BJ (cell line): ENCODE results near the gene CCDC106. TPM values are rescaled to one million over a fixed set of nuclear protein-coding genes. Genes with fewer than 3 reads are reported as not detected.
A peak's percentile ranks its signal among the peaks of the same experiment; 100 is the strongest.

ENCODE experiments used
- CTCF ChIA-PET: fragments of 350-600 bp; formaldehyde crosslinking; extraction: SDS; loops from one replicate; lab custom pipeline; 2021; ENCODE audit warnings: antibody characterized with exemption, inconsistent platforms; lab: Yijun Ruan, JAX
- POLR2A ChIA-PET: fragments of 300-600 bp; sonication (Branson Sonifier 250); formaldehyde crosslinking; extraction: SDS; loops from one replicate; lab custom pipeline; 2021; ENCODE audit warnings: antibody characterized with exemption; lab: Charles Lee
- DNase-seq: peaks from one replicate; pipeline ENCODE4 v3.0.0-alpha.2; 2011; ENCODE audit warnings: low read depth
- H3K27me3 ChIP-seq: 2 replicates; pipeline ENCODE4 v1.6.0; 2011; ENCODE audit warnings: low read length; ENCODE audit not compliant: control insufficient read depth, insufficient read depth
- H3K36me3 ChIP-seq: 2 replicates; pipeline ENCODE4 v1.5.1; 2011; ENCODE audit warnings: low read length; ENCODE audit not compliant: control insufficient read depth, insufficient read depth
- H3K4me3 ChIP-seq: 2 replicates; pipeline ENCODE4 v1.5.1; 2011; ENCODE audit warnings: low read depth, mild to moderate bottlenecking, control low read depth, low read length
- polyA plus RNA-seq: library from polyadenylated mRNA; depleted of rRNA; stranded (reverse); fragments of >200 nt; gene quantifications from 2 replicates; pipeline ENCODE4 v1.2.3, GENCODE V29; 2011
- TF ChIP-seq, protein P1 (sequence below): IDR thresholded peaks from 2 replicates; pipeline ENCODE4 v1.5.1; 2011; ENCODE audit warnings: low read depth, mild to moderate bottlenecking, control low read depth, inconsistent platforms, low read length, moderate library complexity; ENCODE audit not compliant: insufficient read depth

Gene CCDC106
- polyA plus RNA-seq, 1 experiment, result 8.9 TPM

DNA sequence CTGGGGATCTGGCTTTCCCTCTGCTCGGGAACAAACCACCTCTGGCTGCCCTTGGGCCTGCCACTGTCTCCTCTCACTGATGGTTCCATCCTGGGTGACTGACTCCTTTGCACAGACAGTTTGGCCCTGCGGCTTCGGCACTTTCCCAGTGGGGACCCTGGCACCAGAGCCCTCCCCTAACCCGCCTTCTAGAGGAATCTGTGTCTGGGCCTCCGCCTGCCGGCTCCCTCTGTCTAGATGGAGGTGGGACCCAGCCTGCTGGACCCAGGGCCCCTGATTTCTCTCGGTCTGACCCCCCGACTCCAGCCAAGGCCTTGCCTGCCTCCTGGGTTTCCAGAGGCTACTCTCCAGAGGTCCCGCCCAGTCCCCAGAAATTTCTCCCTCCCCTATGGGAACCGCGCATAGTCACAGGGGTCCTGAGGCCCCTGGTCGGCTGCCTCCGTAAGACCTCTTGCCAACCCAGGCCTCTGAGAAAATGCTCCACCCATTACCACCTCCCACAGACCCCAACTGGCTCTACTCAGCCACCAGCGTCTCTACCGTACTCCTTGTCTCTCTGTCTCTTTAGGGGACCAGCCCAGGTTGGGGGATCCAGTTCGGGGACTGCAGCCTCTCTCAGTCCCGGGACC is 2.7 kb downstream of the CCDC106 start:
- H3K36me3 ChIP-seq, result peaks cover 2% of the 10 kb centered on the region; the same call in 1 of the 2 replicates
- H3K4me3 ChIP-seq, result no peak overlapping the region
- DNase-seq, result no peak
- H3K27me3 ChIP-seq, result no peaks in the 10 kb centered on the region
- TF ChIP-seq, protein P1, sequence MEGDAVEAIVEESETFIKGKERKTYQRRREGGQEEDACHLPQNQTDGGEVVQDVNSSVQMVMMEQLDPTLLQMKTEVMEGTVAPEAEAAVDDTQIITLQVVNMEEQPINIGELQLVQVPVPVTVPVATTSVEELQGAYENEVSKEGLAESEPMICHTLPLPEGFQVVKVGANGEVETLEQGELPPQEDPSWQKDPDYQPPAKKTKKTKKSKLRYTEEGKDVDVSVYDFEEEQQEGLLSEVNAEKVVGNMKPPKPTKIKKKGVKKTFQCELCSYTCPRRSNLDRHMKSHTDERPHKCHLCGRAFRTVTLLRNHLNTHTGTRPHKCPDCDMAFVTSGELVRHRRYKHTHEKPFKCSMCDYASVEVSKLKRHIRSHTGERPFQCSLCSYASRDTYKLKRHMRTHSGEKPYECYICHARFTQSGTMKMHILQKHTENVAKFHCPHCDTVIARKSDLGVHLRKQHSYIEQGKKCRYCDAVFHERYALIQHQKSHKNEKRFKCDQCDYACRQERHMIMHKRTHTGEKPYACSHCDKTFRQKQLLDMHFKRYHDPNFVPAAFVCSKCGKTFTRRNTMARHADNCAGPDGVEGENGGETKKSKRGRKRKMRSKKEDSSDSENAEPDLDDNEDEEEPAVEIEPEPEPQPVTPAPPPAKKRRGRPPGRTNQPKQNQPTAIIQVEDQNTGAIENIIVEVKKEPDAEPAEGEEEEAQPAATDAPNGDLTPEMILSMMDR, result no peak
- POLR2A ChIA-PET, result no interaction called here
- CTCF ChIA-PET, result interaction anchor here (2.0 kb wide), 1 partner anchor 18 kb away, joined by 6 read pairs; no protein-coding TSS in a partner anchor

DNA sequence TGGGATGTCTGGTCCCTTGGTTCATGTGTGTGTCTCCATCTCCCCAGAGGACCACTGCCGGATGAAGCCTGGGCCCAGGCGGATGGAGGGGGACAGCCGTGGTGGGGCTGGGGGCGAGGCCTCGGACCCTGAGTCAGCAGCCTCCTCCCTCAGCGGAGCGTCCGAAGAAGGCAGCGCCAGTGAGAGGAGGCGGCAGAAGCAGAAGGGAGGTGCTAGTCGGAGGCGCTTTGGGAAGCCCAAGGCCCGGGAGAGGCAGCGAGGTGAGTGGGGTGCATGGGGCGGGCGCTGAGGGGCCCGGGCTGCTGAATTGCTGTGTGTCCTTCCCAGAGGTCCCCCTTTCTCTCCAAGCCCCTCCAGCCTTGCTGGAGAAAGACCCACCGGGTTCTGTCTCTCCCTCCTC is 3.2 kb downstream of the CCDC106 start:
- TF ChIP-seq, protein P1, result no peak
- CTCF ChIA-PET, result no interaction called here
- Histone ChIP-seq H3K27me3 (no peaks in the 10 kb centered on the region), H3K36me3 (peaks cover 2% of the 10 kb centered on the region; the same call in 1 of the 2 replicates), H3K4me3 (no peak overlapping the region)
- POLR2A ChIA-PET, result interaction anchor here (0.7 kb wide), 1 partner anchor 104 kb away, joined by 8 read pairs; no protein-coding TSS in a partner anchor
- DNase-seq, result no peak

DNA sequence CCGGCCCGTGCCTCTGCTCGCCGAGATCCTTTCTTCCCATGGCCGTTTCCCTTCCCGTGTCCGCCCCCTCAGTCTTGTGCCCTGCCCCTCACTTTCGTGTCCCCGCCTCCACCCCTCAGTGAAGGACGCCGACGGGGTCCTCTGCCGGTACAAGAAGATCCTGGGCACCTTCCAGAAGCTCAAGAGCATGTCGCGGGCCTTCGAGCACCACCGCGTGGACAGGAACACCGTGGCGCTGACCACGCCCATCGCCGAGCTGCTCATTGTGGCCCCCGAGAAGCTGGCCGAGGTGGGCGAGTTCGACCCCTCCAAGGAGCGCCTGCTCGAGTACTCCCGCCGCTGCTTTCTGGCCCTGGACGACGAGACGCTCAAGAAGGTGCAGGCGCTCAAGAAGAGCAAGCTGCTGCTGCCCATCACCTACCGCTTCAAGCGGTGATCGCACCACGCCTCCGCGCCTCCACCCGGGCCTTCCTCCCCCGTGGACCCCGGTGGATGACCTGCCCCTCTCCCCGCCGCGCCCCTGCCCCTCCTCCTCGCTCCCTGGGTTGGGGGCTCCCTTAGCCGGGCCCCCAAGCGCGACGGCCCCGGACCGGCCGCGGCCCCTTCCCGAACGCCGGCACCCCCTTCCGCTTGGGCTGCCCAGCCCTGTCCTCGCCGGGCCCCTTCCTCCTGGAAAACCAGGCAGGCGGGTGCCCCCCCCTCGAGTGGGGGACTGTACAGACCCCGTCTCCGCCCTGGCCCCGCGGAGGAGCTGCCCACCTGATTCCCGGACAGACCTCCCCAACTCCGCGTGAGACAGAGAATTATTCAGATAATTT is 4.5 kb downstream of the CCDC106 start:
- POLR2A ChIA-PET, result no interaction called here

GRCh38 chr19:55653651-55654322 is 5.8 kb downstream of the CCDC106 start:
- H3K36me3 ChIP-seq, result peaks cover 2% of the 10 kb centered on the region; the same call in 1 of the 2 replicates
- peak; percentile 97 for DNase-seq
- TF ChIP-seq, protein P1, result peak; percentile 100
- no peaks in the 10 kb centered on the region for H3K27me3 ChIP-seq
- CTCF ChIA-PET, result interaction anchor here (0.6 to 1.7 kb wide), 20 partner anchors 9 to 656 kb away, joined by 3 to 18 read pairs (median 5); partner anchors contain the start of genes FIZ1, ZNF580, ZNF581 and ZNF865
- peak overlapping the region; percentile 97 for H3K4me3 ChIP-seq
- POLR2A ChIA-PET, result interaction anchor here (0.6 to 0.9 kb wide), 2 partner anchors 14 to 17 kb away, joined by 3 to 4 read pairs; no protein-coding TSS in a partner anchor

More for the DNA sequence above, 4.5 kb downstream of the CCDC106 start:
- H3K27me3 ChIP-seq, result no peaks in the 10 kb centered on the region
- no peak overlapping the region for H3K4me3 ChIP-seq
- CTCF ChIA-PET, result interaction anchor here (0.8 to 1.5 kb wide), 4 partner anchors 10 to 185 kb away, joined by 3 to 15 read pairs (median 6); partner anchors contain the start of gene ZNF581
- TF ChIP-seq, protein P1, result no peak
- peaks cover 2% of the 10 kb centered on the region; the same call in 1 of the 2 replicates for H3K36me3 ChIP-seq
- no peak for DNase-seq
